HuH-7.5 (cell line): ENCODE results near the gene TAS2R38.
"Not testable (repeated sequence)": the region's sequence is repeated elsewhere in the genome, so short reads cannot be mapped to it uniquely, and the experiment has no call there.

Experiments used
- DNase-seq: peaks from one replicate; pipeline ENCODE4 v3.0.0; 2011; ENCODE audit warnings: low spot score

The TAS2R38 gene

DNA sequence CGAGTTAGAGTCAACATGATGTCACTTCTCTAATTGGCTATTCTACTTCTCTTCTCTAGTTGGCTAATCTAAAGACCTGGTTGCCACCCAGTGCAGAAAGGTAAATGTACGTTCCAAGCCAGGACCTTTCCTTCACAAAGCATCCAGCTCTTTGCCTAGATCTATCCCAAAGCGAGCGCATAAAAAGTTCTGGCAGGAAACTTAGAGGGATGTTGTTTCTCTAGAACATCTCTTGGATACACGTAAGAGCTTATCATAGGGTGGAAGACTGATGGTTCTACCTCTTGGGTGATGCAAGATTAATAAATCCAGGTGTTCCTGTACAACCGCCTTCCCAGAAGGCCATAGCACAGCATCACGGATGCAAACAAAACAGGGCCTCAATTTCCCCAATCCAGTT lies at the start of gene TAS2R38:
TAS2R38 (minus strand) TSS at position 101 of the 400 bp plus-strand sequence; CDS start at position 17, 84 bp downstream.
- DNase-seq = no peak

DNA sequence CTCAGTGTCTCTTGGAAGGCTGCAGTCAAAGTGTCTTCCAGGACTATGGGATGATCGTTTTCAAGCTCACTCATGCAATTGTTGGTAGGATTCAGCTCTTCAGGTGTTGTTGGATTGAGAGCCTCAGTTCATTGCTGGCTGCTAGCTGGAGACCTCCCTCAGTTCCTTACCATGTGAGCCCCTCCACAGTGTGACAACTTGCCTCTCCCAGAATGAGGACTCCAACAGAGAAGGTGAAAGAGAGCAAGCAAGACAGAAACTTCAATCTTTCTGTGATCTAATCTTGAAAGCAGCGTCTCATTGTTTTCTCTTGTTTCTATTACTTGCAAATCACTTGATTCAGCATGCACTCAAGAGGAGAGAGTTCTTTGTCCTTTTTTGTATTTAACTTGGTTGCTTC lies 44.6 kb upstream of the TAS2R38 start:
- DNase-seq = no peak

DNA sequence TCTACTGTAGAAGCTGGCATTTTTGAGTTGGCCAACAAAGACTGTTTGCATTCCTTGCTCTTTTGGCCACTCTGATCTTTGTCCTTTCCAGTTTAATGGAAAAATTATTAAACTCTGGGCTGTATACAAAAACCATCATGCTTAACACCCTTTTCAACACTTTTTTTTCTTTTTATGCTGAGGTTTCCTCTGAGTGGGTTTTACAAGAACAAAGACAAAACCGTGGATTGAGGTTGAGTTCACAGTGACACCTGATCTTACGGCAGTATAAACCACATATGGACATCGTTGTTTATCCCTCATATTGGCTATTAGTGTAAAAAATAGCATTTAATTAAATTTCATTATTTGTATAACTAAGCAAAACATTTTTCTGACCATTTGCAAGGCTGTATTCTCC lies 43.9 kb upstream of the TAS2R38 start:
- no peak for DNase-seq

DNA sequence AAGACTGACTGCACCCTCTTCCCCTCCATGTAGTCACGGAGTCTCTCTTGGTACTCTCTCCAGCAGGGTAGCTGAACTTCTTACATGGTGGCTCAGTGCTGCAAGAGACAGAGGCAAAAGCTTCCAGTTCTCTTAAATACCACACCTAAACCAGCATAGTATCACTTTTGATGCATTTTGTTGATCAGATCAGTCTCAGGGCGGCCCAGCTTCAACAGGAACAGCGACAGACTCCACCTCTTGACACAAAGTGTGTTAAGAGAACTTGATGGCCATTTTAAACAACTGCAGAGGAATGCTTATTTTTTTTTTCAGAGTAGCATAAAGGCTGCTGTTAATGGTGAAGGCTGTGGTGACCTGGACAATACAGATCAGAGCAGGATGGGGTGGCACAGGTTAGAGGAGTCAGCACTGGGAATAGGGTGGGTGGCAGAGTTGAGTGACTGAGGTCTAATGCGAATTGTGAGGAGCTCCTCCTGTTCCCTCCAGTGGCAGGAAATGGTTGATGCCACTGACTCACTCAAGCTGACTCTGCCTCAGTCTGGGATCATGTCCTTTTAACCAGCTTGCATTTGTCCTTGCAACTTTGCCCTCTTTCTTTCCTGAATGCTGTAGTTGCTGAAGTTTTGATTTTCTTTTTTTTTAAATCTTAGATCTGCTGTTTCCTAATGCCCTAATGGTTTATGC lies 39.4 kb upstream of the TAS2R38 start:
- DNase-seq = no peak

DNA sequence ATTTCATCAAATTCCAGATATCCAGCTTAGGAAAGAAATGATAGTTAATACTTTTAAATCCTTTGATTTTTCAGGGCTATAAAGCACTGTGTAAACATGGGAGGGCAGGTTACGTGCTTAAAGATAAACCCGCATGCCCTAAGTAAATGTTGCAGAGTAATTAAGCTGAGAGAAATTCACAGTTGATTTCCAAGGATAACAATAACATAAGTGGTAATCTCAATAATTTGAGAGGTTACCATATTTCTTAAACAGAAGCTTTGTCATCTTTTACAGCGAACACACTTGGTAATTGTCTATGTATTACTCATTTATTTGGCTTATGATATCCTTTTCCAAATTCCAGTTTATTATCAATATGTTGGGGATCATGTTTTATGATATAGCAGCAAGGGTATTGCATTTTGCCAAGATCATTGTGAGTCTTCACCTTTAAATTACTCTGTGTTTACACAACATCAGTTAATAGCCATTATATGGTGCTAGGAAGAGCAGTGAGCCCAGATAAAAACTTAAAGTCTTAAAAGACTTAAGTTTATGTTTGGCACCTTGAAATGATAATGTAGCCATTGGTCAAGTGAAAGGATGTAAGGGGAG lies 37.5 kb upstream of the TAS2R38 start:
- DNase-seq = no peak

DNA sequence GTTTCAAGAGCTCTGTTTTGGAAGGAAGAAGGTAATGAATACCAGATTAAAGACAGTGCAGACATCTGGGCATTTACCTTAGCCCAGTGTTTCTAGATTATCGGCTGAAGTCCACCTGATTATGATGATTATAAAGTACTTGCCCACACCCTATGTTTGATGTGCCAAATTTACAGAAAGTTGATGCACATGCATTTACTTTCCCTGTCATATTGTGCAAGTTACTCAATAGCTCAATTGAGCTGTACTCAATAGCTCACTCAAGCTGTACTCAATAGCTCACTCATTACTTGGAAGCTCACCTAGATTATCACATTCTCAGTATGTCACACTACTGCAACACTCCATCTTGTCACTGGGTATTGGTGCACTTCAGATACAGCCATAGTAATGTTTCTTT lies 35.6 kb upstream of the TAS2R38 start:
- DNase-seq = no peak

DNA sequence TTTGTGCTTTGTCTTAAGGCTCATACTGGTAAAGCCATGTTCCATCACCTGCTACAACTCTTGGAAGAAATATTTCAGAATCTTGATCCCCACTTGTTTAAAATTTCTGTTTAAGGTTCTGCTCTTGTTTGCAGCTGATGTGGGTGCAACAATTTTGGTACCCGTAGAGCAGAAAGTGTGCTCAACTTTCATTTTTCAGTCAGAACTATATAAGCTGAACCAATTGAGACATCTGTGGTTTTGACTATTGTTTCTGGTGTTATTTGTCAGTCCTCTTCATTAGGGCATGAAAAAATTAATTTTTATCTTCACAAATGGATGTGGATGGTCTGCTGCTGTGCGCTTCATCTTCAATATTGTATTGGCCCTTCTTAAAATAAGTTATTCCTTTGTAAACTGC lies 33.0 kb upstream of the TAS2R38 start:
- no peak for DNase-seq

- no peak for DNase-seq
Observed at GRCh38 chr7:142002179-142002578, 28.6 kb upstream of the TAS2R38 start.

GRCh38 chr7:142001163-142001874 lies 27.7 kb upstream of the TAS2R38 start:
- no peak for DNase-seq

- DNase-seq = no peak
Observed at GRCh38 chr7:142000244-142000643, 26.7 kb upstream of the TAS2R38 start.

GRCh38 chr7:141999058-141999623 lies 25.6 kb upstream of the TAS2R38 start:
- DNase-seq = no peak

- no peak for DNase-seq
Observed at GRCh38 chr7:141993354-141993753, 19.8 kb upstream of the TAS2R38 start.

DNA sequence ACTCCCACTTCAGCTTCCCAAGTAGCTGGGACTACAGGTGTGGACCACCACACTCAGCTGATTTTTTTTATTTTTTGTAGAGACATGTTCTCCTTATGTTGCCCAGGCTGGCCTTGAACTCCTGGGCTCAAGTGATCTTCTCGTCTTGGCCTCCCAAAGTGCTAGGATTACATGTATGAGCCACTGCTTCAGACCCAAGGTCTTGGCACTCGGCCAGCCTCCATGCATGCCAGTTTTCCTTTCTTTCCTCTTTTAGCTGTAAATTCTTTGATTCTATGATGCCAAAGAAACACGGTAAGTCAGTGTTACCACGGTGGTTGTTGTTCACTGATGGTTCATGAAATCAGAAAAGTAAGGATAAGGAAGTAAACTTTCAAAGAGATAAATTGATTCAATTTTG lies 19.1 kb upstream of the TAS2R38 start:
- no peak for DNase-seq

DNA sequence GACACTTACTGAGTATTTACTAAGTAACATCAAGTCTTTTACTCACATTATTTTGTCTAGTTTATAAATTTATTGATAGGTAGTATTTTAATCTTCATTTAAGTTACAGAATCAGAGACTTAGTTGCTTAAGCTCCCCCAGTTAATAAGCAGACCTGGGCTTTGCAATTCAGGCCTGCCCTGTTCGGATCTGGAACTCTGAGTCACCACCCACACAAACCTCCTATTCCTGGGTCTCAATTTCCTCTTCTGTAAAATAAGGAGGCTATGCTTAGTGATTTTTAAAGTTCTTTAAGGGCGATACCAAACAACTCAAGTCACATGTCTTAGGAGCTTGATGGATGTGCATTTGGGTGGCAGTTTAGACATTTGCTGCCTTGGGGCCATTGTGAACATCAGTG lies 18.6 kb upstream of the TAS2R38 start:
- no peak for DNase-seq

DNA sequence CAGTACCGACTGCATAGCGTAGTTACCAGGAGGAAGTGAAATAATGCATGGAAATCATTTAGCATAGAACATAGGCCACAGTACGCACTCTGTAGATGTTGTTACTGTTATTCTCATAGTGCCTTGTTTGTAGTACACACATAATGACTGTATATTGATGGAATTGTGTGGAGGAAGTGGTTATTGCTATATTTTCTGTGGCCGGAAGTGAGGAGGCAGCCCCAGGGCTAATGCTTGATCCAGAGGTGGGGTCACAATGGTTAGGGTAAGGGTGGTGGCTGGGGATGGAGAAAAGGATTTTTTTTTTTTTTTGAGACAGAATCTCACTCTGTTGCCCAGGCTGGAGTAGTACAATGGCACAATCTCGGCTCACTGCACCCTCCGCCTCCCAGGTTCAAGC lies 17.6 kb upstream of the TAS2R38 start:
- no peak for DNase-seq

DNA sequence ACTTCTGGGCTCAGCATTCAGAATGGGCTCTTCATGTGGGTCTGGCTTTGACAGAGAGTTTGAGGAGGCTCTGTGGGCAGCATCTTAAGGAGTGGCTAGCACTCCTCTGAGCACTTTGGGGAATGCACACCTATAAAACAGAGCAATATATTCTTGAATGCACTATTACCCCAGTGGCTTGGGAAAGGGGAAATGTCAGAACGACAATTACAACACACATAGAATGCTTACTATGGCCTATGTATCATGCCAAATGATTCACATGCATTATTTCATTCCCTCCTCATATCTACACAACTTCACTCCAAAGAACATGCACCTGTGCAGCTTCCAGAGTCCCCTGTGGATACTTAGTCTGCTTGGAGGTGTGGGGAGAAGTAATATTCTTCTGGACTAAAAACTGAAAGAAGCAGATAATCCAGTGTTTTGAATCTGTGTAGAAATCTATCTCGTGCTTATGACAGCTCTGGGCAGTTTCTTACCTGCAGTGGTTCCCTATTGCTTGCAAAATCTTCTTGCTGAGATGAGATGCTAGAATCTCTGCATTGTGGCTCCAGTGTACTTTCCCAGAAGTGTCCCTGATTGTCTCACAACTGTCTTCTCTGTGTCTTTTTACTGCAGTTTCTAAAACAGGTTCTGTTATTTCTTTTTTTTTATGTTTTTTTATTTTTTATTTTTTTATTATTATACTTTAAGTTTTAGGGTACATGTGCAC lies 16.6 kb upstream of the TAS2R38 start:
- no peak for DNase-seq

DNA sequence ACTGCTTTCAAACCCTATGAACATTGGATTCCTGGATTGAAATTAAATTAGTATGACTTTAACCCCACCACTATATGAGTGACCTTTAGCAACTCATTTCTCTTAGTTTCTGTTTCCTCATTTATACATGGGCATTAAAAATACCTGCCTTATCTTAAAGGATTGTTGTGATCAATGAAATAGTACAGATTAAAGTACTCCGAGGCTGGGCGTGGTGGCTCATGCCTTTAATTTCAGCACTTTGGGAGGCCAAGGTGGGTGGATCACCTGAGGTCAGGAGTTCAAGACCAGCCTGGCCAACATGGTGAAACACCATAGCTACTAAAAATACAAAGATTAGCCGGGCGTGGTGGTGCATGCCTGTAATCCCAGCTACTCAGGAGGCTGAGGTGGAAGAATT lies 14.2 kb upstream of the TAS2R38 start:
- not testable (repeated sequence) for DNase-seq

- DNase-seq = no peak
Observed at GRCh38 chr7:141986923-141987322, 13.3 kb upstream of the TAS2R38 start.

DNA sequence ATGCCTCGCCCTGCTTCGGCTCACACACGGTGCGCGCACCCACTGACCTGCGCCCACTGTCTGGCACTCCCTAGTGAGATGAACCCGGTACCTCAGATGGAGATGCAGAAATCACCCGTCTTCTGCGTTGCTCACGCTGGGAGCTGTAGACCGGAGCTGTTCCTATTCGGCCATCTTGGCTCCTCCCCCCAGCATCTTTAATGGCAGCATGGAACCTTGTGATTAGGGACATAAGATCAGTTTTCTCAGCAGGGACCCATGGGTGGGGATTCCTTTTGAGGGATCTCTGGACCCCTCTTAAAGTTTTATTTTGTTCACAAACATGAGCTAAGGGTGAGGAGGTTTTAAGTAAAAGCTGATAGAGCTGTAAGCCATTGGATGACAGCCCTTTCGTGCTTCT lies 12.4 kb upstream of the TAS2R38 start:
- not testable (repeated sequence) for DNase-seq

GRCh38 chr7:141979568-141979967 lies 6.0 kb upstream of the TAS2R38 start:
- no peak for DNase-seq

- DNase-seq = no peak
Observed at GRCh38 chr7:141978351-141978750, 4.8 kb upstream of the TAS2R38 start.

DNA sequence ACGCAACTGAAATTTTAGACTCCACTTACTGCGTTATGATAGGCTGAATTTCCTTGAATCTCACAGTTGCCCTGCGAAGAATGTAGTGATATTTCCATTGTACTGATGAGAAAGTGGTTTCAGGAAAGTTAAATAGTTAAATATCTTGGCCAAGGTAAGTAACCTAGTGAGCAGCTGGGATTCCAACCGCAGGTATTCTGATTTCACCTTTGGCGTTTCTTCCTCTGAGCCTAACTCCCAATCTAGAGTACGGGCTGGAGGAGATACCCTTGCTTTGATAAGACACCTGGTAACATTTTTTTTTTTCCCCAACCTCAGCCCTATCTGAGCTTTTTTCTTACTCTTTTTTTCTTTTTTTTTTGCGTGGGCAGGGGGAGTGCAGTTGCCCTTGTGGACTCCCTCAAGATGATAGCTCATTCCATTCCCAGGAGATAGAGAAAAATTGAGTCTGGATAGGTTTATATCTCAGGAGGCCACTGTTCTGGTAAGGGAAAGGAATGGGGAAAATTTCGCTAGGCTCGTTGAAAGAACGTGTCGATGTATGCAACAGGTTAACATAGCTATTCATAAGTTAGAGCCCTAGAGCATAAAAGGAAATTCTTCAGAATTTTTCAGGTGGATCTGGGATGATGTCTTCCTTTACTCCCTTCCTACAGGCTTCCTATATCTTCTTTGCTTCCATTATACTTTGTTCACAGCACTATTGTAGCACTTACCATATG lies 3.1 kb upstream of the TAS2R38 start:
- DNase-seq = no peak
